ENCODE results near the gene SLC6A19. TPM values are rescaled to one million over a fixed set of nuclear protein-coding genes. Genes with fewer than 3 reads are reported as not detected.

The SLC6A19 gene
- total and polyA plus RNA-seq, 2 of the 4 experiments (the other 2 are of a cell fraction), result not detected

- H2BK5ac ChIP-seq (ENCODE audit: low read depth, low read length, poor library complexity, severe bottlenecking), result no peak overlapping the region
- H3K4ac ChIP-seq (ENCODE audit: low read depth, low read length), result no peak overlapping the region
- ATAC-seq (ENCODE audit: low read depth), result no peak
- H3K9me3 ChIP-seq (ENCODE audit: control insufficient read depth, insufficient read depth, low read length), result peaks cover 20% of the 10 kb centered on the region
- no peak overlapping the region for H3K4me3 ChIP-seq (ENCODE audit: insufficient read depth, low read depth, low read length)
- H3K23ac ChIP-seq (ENCODE audit: low read depth, low read length), result no peak overlapping the region
- no peak overlapping the region for H3K27ac ChIP-seq (ENCODE audit: insufficient read depth, low read length)
- dilution Hi-C loops (cut with HindIII; ENCODE audit: low sequenced_read_pairs, unreplicated experiment) (no loop called here), intact Hi-C loops (cut with micrococcal nuclease) (no loop called here), in situ Hi-C loops (cut with MboI; ENCODE audit: low sequenced_read_pairs) (no loop called here)
- no TSS peak for BruUV-seq (replicated peaks)
- no peaks in the 10 kb centered on the region for H3K9me1 ChIP-seq (ENCODE audit: insufficient read depth, low read length)
- H4K8ac ChIP-seq (ENCODE audit: low read depth in 2 of 2, low read length in 2 of 2), result no peak overlapping the region
- no peak overlapping the region for H4K5ac ChIP-seq (ENCODE audit: low read depth, low read length)
- no peaks in the 10 kb centered on the region for H3K36me3 ChIP-seq (ENCODE audit: control insufficient read depth, insufficient read depth, low read length)
- H3K79me1 ChIP-seq (ENCODE audit: low read depth in 1 of 2, low read length in 2 of 2), result no peaks in the 10 kb centered on the region
- no peak overlapping the region for H2AK9ac ChIP-seq (replicated peaks; ENCODE audit: low read depth, low read length, poor library complexity)
- H3K9ac ChIP-seq (ENCODE audit: low read depth, low read length), result no peak overlapping the region
- H4K91ac ChIP-seq (ENCODE audit: insufficient read depth, low read depth, low read length), result no peak overlapping the region
- H3K4me1 ChIP-seq (ENCODE audit: control insufficient read depth, insufficient read depth, low read length), result no peaks in the 10 kb centered on the region
- no peak overlapping the region for H2BK20ac ChIP-seq (ENCODE audit: low read depth, low read length)
- no peaks in the 10 kb centered on the region for H4K20me1 ChIP-seq (ENCODE audit: insufficient read depth, low read length)
- H3K14ac ChIP-seq (replicated peaks; ENCODE audit: low read depth, low read length), result no peak overlapping the region
- H2BK120ac ChIP-seq (ENCODE audit: low read depth, low read length), result no peak overlapping the region
- no peak overlapping the region for H2AK5ac ChIP-seq (ENCODE audit: low read depth, low read length)
- ChIA-PET POLR2A (ENCODE audit: unreplicated experiment) (no interaction called here), CTCF (no interaction called here)
- TF ChIP-seq RAD21 (IDR thresholded peaks at IDR 0.05; ENCODE audit: low read length), result no peak
- TF ChIP-seq, protein P1, sequence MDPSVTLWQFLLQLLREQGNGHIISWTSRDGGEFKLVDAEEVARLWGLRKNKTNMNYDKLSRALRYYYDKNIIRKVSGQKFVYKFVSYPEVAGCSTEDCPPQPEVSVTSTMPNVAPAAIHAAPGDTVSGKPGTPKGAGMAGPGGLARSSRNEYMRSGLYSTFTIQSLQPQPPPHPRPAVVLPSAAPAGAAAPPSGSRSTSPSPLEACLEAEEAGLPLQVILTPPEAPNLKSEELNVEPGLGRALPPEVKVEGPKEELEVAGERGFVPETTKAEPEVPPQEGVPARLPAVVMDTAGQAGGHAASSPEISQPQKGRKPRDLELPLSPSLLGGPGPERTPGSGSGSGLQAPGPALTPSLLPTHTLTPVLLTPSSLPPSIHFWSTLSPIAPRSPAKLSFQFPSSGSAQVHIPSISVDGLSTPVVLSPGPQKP (IDR thresholded peaks at IDR 0.05; ENCODE audit: borderline replicate concordance, low read depth, low read length), result no peak
- TF ChIP-seq MAFK (IDR thresholded peaks at IDR 0.05; ENCODE audit: low read depth, low read length), result no peak
- no peak for TF ChIP-seq NFE2L2 (IDR thresholded peaks at IDR 0.05; ENCODE audit: low read depth, low read length)
- no peak for TF ChIP-seq RFX5 (IDR thresholded peaks at IDR 0.05; ENCODE audit: low read depth, low read length)
- no peak for TF ChIP-seq FOS (IDR thresholded peaks at IDR 0.05; ENCODE audit: low read depth, low read length)
- no peak for TF ChIP-seq MXI1 (IDR thresholded peaks at IDR 0.05; ENCODE audit: borderline replicate concordance, low read depth, low read length)
- TF ChIP-seq MAZ (IDR thresholded peaks at IDR 0.05; ENCODE audit: borderline replicate concordance, low read depth, low read length), result no peak
- TF ChIP-seq, protein P2, sequence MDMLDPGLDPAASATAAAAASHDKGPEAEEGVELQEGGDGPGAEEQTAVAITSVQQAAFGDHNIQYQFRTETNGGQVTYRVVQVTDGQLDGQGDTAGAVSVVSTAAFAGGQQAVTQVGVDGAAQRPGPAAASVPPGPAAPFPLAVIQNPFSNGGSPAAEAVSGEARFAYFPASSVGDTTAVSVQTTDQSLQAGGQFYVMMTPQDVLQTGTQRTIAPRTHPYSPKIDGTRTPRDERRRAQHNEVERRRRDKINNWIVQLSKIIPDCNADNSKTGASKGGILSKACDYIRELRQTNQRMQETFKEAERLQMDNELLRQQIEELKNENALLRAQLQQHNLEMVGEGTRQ (IDR thresholded peaks at IDR 0.05; ENCODE audit: low read depth, low read length), result no peak
- TF ChIP-seq, protein P3, sequence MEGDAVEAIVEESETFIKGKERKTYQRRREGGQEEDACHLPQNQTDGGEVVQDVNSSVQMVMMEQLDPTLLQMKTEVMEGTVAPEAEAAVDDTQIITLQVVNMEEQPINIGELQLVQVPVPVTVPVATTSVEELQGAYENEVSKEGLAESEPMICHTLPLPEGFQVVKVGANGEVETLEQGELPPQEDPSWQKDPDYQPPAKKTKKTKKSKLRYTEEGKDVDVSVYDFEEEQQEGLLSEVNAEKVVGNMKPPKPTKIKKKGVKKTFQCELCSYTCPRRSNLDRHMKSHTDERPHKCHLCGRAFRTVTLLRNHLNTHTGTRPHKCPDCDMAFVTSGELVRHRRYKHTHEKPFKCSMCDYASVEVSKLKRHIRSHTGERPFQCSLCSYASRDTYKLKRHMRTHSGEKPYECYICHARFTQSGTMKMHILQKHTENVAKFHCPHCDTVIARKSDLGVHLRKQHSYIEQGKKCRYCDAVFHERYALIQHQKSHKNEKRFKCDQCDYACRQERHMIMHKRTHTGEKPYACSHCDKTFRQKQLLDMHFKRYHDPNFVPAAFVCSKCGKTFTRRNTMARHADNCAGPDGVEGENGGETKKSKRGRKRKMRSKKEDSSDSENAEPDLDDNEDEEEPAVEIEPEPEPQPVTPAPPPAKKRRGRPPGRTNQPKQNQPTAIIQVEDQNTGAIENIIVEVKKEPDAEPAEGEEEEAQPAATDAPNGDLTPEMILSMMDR (conservative IDR thresholded peaks at IDR 0.05; ENCODE audit: low read depth, low read length), result no peak
- TF ChIP-seq CHD1 (IDR thresholded peaks at IDR 0.05; ENCODE audit: low read depth, low read length), result no peak
- no peak for TF ChIP-seq POLR2A (IDR thresholded peaks at IDR 0.05; ENCODE audit: low read depth, low read length)
- TF ChIP-seq CEBPB (IDR thresholded peaks at IDR 0.05; ENCODE audit: low read depth, low read length), result no peak
- TF ChIP-seq BHLHE40 (IDR thresholded peaks at IDR 0.05; ENCODE audit: low read depth, low read length), result no peak
- no peak for TF ChIP-seq SMC3 (IDR thresholded peaks at IDR 0.05; ENCODE audit: low read depth, low read length)
- TF ChIP-seq RCOR1 (IDR thresholded peaks at IDR 0.05; ENCODE audit: insufficient replicate concordance, low read length), result no peak
- H2BK15ac ChIP-seq (ENCODE audit: low read depth, low read length), result no peak overlapping the region
- no peak overlapping the region for H3K56ac ChIP-seq (ENCODE audit: extremely low read depth, insufficient read depth, low read length)
- no peak overlapping the region for H3K4me2 ChIP-seq (ENCODE audit: low read depth, low read length)
- no CpG with 5 or more reads among the region's 9 CpGs for WGBS, 2 experiments (ENCODE audit: extremely low coverage in 2 of 2, insufficient read length in 1 of 2)
- H3K18ac ChIP-seq (ENCODE audit: low read depth, low read length), result no peak overlapping the region
- H2AFZ ChIP-seq (replicated peaks; ENCODE audit: low read length, poor library complexity), result no peak overlapping the region
- no peak for DNase-seq
- no peaks in the 10 kb centered on the region; the same call in 1 of the 2 replicates for H3K27me3 ChIP-seq (ENCODE audit: control insufficient read depth, insufficient read depth, low read length)
Measured at GRCh38 chr5:1220351-1220750, 19.0 kb downstream of the SLC6A19 start.

All from IMR-90 (cell line).